HG02588 (cell line): ENCODE measurements around the gene GRIA4.
"Not testable (repeated sequence)": the region's sequence is repeated elsewhere in the genome, so short reads cannot be mapped to it uniquely, and the experiment has no call there.

Experiments used
- ATAC-seq: cut with Tn5 transposase; IDR thresholded peaks from one replicate; pipeline ENCODE4 v1.9.1; 2021; ENCODE audit warnings: mild to moderate bottlenecking, moderate library complexity; ENCODE audit not compliant: unreplicated experiment

GRIA4 gene

DNA sequence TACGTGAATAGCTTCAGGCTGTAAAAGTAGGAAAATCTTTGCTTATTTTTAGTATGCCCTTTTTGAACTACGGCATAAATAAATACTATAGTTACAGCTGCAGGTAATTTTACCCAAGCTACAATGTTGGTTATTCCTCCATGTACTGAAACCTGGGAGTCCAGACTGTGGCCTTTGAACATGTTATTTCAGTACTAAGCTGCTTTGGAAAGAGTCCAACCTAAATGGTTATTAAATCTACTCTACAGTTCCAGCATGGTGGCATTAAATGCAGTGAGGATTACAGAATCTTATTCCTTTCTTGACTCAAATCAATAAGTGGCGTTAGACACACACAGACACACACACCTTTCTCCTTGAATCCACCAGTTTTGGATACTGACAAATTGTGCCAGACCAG lies 247.1 kb downstream of the GRIA4 start:
- no peak for ATAC-seq

DNA sequence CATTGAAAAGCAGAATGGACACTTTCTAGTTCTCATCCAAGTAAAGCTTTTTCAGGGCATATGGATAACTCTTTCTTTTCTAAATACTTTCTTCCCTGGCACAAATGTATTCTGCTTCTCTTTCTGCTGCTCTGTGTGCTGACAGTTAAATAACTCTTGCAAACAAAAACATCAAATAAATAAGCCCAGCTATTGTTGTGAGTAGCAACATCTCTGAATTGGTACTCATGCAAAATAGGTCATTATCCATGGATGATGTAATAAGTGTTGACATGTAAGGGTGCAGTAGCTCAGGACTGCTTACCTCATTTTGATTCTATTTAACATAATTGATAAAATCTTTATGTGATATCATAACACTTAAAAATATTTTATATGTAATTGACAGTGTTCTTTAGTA lies 247.9 kb downstream of the GRIA4 start:
- no peak for ATAC-seq

GRCh38 chr11:105858841-105859240 lies 249.0 kb downstream of the GRIA4 start:
- no peak for ATAC-seq

DNA sequence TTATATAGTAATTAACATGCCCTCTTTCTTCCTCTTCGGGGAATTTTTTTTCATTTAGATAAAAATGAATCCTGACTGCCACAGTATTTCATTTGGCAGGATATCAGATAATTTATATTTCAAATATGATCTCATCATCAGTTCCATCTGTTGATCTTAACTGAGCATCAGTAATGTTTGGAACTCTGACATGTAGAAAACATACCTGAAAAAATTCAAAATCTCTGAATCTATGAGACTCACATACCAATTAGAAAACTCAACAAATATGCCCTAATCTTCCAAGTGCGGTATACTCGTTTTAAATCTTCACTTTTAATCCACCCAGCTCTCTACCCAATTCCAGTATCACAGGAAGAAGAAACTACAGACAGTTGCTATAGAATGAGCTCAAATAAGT lies 250.2 kb downstream of the GRIA4 start:
- ATAC-seq = no peak

DNA sequence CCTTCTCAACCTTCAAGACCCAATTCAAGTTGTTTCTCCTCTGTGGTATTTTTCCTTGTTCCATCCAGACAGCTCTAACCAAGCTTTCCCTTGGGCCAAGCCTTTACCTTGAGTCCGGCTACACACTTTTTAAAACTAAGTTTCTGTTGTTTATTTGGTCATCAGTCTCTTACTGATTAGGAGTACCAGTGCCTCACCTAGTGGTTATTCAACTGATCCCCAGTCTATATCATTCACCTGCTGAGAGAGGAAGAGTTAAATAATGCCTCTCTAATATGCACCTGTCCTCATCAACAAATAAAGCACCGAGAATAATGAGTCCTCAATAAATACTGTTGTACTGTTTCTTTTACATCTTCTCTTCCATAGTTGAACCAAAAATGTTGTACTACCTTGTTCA lies 251.4 kb downstream of the GRIA4 start:
- no peak for ATAC-seq

GRCh38 chr11:105862736-105863367 lies 253.0 kb downstream of the GRIA4 start:
- ATAC-seq = no peak

GRCh38 chr11:105863523-105863922 lies 253.7 kb downstream of the GRIA4 start:
- no peak for ATAC-seq

DNA sequence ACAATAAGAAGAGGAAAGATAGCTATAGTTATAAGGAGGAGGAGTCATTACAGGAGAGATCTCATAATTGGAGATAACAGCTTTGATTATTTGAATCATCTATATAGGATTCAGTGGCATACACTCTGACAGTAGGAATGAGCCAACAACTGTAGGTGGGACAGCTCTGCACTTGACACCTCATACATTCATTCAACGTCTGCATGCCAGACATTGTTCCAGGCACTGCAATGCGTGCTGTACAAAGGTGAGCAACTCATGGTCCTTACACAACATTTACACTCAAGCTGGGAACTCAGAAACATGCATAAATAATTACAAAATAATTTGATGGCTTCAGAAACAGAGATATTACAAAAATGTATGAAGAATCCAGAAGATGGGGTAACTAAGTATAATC lies 257.9 kb downstream of the GRIA4 start:
- ATAC-seq = no peak

DNA sequence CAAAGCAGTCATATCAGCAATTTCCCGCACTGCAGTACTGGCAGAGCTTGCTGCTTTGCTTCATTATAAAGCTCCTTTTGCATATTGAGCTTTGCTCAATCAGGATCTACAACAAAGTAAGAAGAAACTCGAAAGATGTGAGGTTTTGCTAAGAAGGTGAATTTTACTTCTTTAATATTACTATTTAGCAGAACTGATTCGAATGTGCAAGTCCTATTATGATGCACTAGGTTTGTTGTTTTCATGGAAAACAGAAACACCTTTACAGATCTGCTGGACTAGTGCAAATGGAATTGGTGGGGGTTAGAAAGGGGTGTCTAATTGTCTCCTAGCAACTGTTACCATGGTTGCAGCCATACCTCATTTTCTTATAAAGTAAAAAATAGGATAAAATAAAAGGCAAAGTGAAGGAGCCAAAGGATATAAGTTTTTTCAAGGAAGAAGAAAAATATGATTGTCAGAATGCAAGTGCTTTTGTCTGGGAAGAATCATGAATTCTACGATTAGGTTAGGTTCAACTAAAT lies 259.0 kb downstream of the GRIA4 start:
- no peak for ATAC-seq

GRCh38 chr11:105870516-105871113 lies 260.7 kb downstream of the GRIA4 start:
- ATAC-seq = no peak

- no peak for ATAC-seq
These were observed 268.6 kb downstream of the GRIA4 start for GRCh38 chr11:105878510-105878909.

DNA sequence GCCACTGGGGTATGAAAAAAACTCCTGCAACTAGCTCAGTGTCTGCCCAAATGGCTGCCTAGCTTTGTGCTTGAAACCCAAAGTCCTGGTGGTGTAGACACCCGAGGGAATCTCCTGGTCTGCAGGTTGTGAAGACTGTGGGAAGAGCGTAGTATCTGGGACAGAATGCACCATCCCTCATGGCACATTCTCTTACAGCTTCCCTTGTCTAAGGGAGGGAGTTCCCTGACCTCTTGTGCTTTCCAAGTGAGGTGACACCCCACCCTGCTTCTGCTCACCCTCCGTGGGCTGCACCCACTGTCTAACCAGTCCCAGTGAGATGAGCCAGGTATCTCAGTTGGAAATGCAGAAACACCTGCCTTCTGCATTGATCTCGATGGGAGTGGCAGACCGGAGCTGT lies 269.1 kb downstream of the GRIA4 start:
- ATAC-seq = not testable (repeated sequence)

DNA sequence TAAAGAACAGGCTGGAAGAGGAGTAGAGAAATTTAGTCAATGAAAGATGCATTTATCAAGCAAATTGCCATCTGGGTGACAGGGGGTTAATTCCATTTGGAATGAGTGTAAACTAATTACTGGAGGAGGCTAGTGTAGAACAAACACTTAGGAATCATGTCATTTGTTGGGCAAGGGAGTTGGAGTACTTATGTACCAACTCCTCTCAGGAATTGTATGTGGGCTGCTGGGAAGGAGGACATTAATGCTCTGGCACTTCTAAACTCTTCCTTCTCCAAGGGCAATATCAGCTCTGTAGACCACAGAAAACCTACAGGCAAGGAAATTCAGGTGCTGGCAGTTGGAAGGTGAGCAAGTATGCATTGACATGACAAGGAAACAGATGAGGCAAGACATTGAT lies 271.2 kb downstream of the GRIA4 start:
- ATAC-seq = no peak

- no peak for ATAC-seq
These were observed 274.6 kb downstream of the GRIA4 start for GRCh38 chr11:105884436-105884835.

DNA sequence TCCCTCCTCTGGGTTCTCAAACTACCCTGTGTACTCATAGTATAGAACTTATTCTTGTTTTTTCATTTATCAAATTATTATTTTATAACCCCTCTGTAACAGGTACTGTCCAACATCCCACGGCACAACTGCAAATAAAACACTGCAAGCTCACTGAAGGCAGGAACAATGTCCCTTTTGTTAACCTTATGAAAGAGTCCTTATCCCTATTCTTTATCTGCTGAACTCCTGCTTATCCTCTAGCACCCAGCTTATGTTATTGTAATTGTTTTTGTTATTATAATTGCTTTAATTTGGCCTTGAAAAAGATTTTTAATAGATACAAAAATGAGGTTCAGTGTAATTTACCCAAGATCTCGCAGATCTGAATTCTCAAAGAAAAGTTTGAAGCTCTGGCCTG lies 281.8 kb downstream of the GRIA4 start:
- no peak for ATAC-seq

- ATAC-seq = no peak
These were observed 287.3 kb downstream of the GRIA4 start for GRCh38 chr11:105897161-105897560.

DNA sequence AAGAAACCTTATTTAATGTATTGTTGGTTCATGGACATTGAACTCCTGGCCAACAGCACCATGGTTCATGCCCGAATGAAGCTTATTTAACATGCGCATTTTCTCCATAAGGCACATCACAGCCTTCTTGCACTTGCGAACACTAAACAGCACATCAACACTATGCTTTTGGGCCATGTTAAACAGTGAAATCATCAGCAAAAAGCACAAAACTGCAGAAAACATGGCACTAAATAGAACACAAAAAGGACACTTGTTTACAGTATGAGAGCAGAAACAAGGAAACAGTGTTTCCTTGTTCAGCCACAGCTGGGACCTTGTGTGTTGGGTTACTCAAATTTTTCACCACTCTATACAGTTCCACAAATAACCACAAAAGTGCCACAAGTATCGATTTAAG lies 289.9 kb downstream of the GRIA4 start:
- no peak for ATAC-seq

GRCh38 chr11:105900515-105901035 lies 290.7 kb downstream of the GRIA4 start:
- no peak for ATAC-seq

GRCh38 chr11:105903113-105903512 lies 293.2 kb downstream of the GRIA4 start:
- no peak for ATAC-seq

DNA sequence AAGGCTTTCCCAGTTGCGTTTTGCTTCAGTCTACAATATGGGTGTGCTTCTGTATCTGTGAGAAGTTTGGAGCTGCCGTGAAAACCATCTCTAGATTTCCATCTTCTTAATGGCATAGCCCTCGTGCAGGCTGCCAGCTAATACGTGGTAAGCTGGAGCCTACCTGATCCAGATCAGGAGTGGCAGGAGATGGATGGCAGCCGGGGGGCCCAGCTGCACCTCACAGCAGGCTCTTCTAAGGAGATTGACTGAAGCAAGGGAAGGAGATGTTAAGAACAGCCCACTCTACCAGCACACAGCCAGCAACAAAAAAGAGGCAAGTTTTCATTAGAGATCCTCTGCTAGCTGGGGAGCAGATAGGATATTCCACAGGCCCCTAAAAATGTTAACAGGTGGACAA lies 296.6 kb downstream of the GRIA4 start:
- no peak for ATAC-seq

DNA sequence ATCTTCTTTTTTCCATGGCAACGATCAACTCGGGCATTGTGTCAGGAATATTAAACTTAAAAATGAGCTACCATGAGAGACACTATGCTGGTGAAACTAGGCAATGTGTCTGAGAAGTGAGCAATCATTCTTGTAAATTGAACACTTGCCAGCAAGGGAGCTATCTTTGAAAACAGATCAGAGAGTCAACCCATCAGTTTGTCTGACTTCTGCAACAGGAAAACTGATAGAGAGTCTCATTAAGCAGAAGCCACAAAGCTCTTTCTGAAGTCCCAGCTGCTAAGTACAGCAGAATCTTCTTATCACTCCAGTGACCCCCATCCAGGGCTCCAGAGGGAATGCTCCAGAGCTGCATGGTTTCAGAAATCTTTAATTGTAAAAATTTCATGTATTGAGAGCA lies 297.4 kb downstream of the GRIA4 start:
- no peak for ATAC-seq

DNA sequence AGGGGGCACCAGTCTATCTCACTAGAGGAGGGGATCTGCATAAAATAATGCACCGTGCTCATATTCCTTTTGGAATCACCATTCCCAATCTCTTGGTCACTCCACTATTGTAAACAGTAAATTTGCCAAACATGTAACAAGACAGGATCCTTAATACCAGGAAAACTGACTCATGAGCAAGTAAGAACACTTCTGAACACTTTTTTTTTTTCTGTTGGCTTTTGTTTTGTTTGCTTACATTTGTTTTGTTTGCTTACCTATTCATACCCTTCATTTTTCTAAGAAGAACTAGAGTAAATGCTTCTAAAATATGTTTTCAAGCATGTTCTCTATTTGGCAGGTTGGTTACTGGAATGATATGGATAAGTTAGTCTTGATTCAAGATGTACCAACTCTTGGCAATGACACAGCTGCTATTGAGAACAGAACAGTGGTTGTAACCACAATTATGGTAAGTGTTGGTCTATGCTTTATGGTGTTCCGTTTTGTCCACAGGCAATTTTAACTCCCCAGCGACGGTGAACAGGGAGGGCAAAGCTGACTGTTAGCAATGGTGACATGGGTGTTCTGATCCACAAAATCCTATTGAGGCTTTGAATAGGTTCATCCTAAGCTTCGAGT lies 300.3 kb downstream of the GRIA4 start:
- ATAC-seq = no peak
